Activated CD4-positive, alpha-beta T cell treated with anti-CD3 and anti-CD28 coated beads, Interleukin-2, amount 50 U/mL, for 1 hour (primary cell): ENCODE results near the gene P2RX2.
A peak's percentile ranks its signal among the peaks of the same experiment; 100 is the strongest.

ENCODE experiments used
- DNase-seq: peaks from one replicate; pipeline ENCODE4 v3.0.0-alpha.2; 2020

P2RX2 gene

GRCh38 chr12:132604151-132604618 lies 14.4 kb upstream of the P2RX2 start:
- no peak for DNase-seq

DNA sequence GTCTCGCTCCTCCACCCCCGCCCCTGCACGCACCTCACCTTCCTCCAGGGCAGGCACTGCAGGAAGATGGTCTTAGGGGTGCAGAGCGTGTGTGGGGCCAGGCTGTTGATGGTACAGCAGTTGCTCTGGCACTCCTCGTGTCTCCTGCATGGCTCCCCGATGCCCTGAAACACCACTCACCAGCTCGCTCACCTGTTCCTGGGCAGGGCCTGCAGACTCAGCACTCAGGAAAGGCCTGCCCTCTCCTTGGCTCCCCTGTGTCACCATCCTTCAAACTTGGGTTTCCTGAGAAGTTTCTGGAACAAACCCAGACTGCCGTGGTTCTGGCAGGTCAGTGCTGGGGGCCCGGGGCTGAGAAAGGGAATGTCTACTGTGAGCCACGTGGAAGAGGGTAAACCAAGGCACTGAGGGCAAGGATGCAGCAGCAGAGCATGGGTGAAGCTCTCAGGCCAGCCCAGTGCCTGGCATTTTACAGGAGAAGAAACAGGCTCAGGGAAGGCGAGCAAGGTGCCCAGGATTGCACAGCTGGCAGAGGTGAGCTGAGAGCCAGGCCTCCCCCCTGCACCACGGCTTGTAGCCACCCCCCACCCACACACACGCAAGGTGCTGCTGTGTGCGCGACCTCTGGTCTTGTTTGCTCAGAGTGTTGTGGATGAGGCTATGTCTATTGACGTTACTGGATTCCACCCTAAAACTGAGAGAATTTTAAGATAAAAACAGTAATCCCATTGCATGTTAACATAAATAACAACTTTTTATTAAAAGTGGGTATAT lies 13.7 kb upstream of the P2RX2 start:
- DNase-seq: no peak

DNA sequence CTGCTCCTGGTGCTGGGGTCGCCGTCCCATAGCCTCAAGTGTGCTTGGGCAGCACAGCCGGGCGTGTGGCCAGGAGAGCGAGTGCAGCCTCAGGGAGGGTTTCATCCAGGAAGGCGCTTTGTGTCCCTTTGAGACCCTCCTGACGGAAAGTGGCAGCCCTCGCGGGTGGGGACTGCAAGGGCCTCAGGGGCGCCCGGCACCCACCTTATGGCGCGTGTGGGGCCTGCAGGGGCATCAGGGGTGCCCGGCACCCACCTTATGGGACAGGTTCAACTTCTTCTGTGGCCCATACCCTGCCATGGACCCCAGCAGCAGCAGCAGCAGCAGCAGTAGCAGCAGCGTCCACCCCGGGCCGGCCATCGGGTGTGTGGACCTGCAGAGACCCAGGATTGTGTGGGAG lies 12.7 kb upstream of the P2RX2 start:
- DNase-seq: no peak

DNA sequence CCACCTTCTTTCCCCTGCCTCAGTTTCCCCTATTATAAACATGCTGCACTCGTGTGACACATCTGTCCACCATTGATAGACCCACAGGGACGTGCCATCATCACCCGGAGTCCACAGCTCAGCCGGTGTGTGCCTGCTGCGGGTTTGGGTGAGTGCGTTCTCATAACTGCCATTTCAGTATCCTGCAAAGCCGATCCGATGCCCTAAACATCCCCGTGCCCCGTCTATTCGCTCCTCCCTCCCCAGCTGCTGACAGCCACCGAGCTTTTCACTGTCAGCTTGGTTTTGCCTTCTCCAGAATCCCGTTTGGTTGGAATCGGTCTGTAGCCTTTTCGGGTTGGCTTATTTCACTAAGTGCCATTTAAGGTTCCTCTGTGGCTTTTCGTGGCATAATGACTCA lies 12.1 kb upstream of the P2RX2 start:
- no peak for DNase-seq

- DNase-seq: no peak
These were observed 11.6 kb upstream of the P2RX2 start for GRCh38 chr12:132606927-132607326.

DNA sequence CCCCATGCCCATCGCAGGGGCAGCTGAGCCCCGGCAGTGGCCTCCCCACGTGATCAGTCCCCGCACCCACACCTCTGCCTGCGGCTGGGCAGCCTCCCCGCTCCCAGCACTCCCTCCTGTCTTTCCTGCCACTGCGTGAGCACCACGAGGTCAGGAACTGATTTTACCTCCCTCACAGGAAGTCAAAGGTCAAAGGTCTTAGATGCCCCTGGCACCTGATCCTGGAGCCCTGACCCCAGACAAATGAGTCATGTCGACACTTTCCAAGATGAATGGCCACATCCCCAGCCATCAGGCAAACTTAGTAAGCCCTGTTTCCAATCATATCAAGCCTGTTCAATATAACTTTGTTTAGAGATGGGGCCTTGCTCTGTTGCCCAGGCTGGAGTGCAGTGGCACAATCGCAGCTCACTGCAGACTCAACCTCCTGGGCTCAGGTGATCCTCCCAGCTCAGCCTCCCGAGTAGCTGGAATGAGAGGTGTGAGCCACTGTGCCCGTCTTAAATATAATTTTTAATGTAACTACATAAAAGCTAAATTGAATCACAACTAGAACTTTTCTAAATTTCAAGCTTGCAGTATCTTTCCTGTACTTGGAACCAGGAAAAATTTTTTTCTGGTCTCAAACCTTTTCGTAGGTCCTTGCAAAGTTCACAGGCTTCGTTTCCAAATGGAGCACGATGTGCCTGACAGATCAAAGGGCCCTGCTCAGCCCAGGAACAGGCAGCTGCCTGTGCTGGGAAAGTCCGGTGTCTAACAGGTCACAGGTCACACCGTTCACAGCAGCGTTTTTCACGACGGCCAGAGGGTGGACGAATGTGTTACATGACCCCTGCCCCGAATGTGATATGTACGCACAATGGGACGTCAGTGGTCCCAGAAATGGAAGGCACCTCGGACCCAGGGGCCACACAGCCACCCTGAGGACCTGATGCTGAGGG lies 10.1 kb upstream of the P2RX2 start:
- no peak for DNase-seq

- DNase-seq: no peak
These were observed 8.4 kb upstream of the P2RX2 start, which contains the start of gene LRCOL1 for GRCh38 chr12:132610051-132610759. TSS of gene LRCOL1 (minus strand) at chr12:132610582. CDS start at chr12:132606251, 4,331 bp downstream.

DNA sequence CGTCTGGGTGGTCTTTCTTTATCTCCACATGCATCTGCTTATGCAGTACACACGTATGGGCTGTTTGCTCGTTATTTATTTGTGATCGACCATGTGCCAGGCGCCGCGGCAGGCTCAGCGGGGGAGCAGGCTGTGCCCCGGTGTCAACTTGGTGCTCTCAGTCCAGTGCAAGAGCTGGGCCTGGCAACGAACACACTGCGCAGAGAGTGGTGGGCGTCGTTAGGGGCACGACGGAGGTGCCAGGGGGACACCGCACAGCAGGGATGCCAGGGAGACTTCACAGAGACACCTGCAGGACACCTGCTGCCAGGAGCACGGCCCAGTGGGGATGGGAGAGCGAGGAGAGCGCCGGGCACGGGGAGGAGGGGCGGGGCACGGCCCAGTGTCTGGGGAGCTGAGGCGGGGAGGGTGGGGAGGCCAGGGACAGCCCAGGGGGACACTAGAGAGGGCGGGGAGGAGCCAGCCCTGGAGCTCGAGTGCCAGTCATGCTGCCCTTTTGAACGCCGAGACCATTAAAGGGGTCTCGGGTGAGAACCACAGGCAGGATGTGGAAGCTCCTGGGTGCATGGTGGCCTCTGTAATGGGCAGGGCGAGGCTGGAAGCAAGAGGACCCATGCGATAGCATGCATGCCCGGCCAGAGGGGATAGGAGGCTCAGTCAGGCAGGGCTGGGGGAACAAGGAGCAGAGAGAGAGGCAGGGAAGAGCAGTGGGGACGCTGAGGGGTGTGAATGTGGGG lies 7.5 kb upstream of the P2RX2 start:
- no peak for DNase-seq

DNA sequence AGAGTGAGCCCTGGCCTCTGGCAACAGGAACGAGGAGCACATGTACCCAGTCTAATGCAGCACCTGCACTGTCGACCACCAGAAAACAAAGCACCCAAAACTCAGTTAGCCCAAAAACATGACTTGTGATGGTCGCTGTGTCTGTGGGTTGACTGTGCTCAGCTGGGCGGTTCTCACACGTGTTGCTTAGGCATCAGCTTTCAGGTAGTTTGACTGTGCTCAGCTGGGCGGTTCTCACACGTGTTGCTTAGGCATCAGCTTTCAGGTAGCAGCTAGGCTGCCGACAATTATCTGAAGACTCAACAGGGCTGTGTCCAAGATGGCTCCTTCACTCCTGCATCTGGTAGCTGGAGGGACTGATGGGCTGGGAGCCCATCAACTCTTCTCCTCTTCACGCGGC lies 7.0 kb upstream of the P2RX2 start:
- DNase-seq: no peak

- DNase-seq: no peak
These were observed 4.5 kb upstream of the P2RX2 start for GRCh38 chr12:132614029-132614428.

GRCh38 chr12:132614861-132615578 lies 3.6 kb upstream of the P2RX2 start:
- peak; percentile 78 for DNase-seq

DNA sequence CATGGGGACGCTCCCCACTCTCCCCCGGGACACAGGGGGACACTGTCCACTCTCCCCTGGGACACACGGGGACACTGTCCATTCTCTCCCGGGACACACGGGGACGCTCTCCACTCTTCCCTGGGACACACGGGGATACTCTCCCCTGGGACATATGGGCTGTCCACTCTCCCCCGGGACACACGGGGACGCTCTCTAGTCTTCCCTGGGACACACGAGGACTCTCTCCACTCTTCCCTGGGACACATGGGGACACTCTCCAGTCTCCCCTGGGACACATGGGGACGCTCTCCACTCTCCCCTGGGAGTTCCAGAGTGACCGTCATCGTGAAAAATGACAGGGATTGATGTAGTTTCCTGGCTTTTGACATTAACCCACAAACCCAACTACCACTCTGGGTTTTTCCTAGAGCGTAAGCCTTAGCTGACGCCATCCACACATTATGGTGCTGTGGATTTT lies 3.0 kb upstream of the P2RX2 start:
- no peak for DNase-seq

- no peak for DNase-seq
These were observed 1.4 kb upstream of the P2RX2 start for GRCh38 chr12:132617135-132617701.

DNA sequence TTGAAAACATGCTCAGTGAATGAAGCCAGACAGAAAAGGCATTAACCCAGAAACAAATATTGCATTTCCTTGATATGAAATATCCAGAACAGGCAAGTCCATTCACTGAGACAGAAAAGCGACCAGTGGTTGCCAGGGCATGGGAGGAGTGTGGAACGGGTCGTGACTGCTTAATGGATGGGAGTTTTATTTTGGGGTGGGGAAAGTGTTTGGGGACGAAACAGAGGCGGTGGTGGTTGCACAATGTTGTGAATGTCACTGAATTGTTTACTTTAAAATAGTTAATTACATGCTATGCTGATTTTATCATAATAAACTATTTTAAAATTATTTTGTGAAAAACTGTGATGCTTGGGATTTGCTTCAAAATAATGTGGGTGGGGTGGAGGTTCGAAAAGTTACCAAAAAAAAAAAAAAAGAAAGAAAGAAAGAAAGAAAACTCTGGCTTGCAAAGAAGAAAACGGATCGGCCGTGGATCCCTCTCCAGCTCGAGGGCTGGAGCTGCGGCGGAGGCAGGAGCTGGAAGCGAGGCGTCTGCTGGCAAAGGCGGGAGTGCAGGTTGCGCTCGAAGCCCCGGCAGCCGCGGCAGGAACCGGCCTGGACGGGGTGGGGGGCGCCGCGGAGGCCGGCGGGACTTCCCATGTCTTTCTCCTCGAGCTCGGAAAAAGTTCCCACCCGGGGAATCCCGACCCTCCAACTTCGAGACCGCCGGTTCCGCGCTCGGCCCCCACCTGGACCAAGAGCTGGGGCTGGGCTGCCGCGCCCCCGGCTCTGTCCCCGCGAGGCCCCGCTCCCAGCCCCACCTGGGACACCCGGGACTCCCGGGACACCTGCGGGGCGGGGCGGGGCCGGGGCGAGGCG lies 524 bp upstream of the P2RX2 start:
- DNase-seq: no peak

DNA sequence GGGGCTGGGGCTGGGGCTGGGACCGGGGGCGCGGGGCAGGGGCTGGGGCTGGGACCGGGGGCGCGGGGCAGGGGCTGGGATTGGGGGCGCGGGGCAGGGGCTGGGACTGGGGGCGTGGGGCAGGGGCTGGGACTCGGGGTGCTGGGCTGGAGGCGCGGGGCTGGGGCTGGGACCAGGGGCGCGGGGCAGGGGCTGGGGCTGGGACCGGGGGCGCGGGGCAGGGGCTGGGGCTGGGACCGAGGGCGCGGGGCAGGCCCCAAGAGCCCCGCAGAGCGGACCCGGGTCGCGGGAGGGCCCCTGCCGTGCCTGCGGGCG lies 452 bp downstream of the P2RX2 start:
- DNase-seq: no peak

DNA sequence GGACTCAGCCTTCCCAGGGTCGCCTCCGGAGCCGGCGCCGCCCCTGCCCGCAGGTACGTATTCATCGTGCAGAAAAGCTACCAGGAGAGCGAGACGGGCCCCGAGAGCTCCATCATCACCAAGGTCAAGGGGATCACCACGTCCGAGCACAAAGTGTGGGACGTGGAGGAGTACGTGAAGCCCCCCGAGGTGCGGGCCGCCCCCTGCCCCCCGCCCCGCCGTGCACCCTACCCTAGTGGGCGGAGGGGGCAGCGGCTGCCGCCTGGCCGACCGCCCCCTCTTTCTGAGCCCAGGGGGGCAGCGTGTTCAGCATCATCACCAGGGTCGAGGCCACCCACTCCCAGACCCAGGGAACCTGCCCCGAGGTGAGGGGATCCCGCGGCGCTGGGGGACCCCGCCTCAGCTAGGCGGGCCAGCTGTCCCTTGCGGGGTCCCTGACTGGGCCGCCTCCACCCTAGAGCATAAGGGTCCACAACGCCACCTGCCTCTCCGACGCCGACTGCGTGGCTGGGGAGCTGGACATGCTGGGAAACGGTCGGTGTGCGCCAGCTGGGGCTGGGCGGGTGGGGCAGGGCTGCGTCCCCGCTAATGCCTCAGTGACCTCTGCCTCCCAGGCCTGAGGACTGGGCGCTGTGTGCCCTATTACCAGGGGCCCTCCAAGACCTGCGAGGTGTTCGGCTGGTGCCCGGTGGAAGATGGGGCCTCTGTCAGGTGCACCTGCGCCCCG lies 973 bp downstream of the P2RX2 start:
- DNase-seq: no peak

DNA sequence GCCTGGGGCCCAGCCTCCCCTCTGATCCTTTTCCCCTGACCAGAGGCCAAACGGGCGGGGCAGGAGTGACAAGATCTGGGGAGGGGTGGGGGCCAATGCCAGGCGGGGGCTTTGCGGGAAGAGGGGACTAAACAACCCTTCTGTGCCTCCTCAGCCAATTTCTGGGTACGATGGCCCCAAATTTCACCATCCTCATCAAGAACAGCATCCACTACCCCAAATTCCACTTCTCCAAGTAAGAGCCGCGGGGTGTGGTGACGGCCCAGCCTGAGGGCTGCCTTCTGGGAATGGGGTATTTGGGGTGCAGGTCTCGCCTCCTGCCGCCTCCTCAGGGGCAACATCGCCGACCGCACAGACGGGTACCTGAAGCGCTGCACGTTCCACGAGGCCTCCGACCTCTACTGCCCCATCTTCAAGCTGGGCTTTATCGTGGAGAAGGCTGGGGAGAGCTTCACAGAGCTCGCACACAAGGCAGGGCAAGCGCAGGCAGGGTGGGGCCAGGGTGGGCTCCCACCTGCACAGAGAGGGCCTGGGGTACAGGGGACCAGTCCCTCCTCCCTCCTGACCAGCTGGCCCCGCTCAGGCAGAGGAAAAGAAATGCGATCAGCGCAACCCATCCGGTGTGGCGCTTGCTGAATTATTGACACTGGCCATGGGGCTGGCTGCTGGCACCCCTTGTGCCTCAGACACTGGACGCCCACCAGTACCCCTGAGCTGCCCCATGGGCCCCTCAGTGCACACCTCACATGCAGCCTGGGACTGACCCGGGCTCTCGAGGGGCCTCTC lies 1.7 kb downstream of the P2RX2 start:
- no peak for DNase-seq

GRCh38 chr12:132620899-132621656 lies 2.5 kb downstream of the P2RX2 start:
- DNase-seq: no peak
